RWPE2 (cell line): ENCODE results near the gene MOCS3.

Source experiments
- ATAC-seq: fragments of 200-7000 bp; cut with Tn5 transposase; 3 replicates; pipeline ENCODE4 v1.9.1; 2021; ENCODE audit warnings: low read depth
- DNase-seq: peaks from one replicate; pipeline ENCODE4 v3.0.0-alpha.2; 2020; ENCODE audit warnings: low spot score
- H3K27ac ChIP-seq: fragments of 450-650 bp; 2 replicates; pipeline ENCODE4 v1.5.1; 2017; ENCODE audit warnings: mild to moderate bottlenecking; ENCODE audit not compliant: poor library complexity, severe bottlenecking
- H3K27me3 ChIP-seq: fragments of 250-450 bp; sonication (Bioruptor Pico); 2 replicates; pipeline ENCODE4 v1.5.1; 2021; ENCODE audit warnings: mild to moderate bottlenecking, moderate library complexity; ENCODE audit not compliant: insufficient read depth, poor library complexity, severe bottlenecking
- H3K36me3 ChIP-seq: fragments of 250-450 bp; sonication (Bioruptor Pico); 2 replicates; pipeline ENCODE4 v1.5.1; 2020; ENCODE audit warnings: low read depth, mild to moderate bottlenecking, moderate library complexity
- H3K4me1 ChIP-seq: fragments of 250-450 bp; sonication (Bioruptor Pico); 2 replicates; pipeline ENCODE4 v1.5.1; 2021; ENCODE audit warnings: mild to moderate bottlenecking, moderate library complexity; ENCODE audit not compliant: insufficient read depth, poor library complexity, severe bottlenecking
- H3K4me3 ChIP-seq: fragments of 250-450 bp; sonication (Bioruptor Pico); 2 replicates; pipeline ENCODE4 v1.5.1; 2021; ENCODE audit warnings: mild to moderate bottlenecking, moderate library complexity; ENCODE audit not compliant: severe bottlenecking
- H3K9me3 ChIP-seq: fragments of 250-450 bp; sonication (Bioruptor Pico); 2 replicates; pipeline ENCODE4 v1.5.1; 2021; ENCODE audit warnings: mild to moderate bottlenecking, moderate library complexity; ENCODE audit not compliant: severe bottlenecking
- CTCF ChIP-seq: fragments of 450-650 bp; IDR thresholded peaks from one replicate; pipeline ENCODE4 v1.5.1; 2017; ENCODE audit warnings: mild to moderate bottlenecking, moderate library complexity; ENCODE audit not compliant: poor library complexity, severe bottlenecking

MOCS3 gene

GRCh38 chr20:50980071-50980681 lies 21.6 kb downstream of the MOCS3 start:
- TF ChIP-seq CTCF: no peak
- Histone ChIP-seq H3K4me3 (no peak overlapping the region), H3K27me3 (no peaks in the 10 kb centered on the region), H3K36me3 (no peaks in the 10 kb centered on the region), H3K9me3 (no peaks in the 10 kb centered on the region), H3K4me1 (peaks cover 22% of the 10 kb centered on the region), H3K27ac (peak overlapping the region; percentile 83)
- DNase-seq: no peak
- ATAC-seq: peak; percentile 91

- peak overlapping the region; percentile 83 for H3K27ac ChIP-seq
- H3K36me3 ChIP-seq: no peaks in the 10 kb centered on the region
- no peaks in the 10 kb centered on the region for H3K27me3 ChIP-seq
- ATAC-seq: no peak
- H3K9me3 ChIP-seq: no peaks in the 10 kb centered on the region
- peaks cover 22% of the 10 kb centered on the region for H3K4me1 ChIP-seq
- H3K4me3 ChIP-seq: no peak overlapping the region
- TF ChIP-seq CTCF: peak; percentile 99
- DNase-seq: no peak
Observed at GRCh38 chr20:50980851-50981713, 22.5 kb downstream of the MOCS3 start.

- DNase-seq: no peak
- no peak for ATAC-seq
Observed at GRCh38 chr20:50981714-50982048, 23.1 kb downstream of the MOCS3 start.

GRCh38 chr20:50982363-50982762 lies 23.7 kb downstream of the MOCS3 start:
- no peaks in the 10 kb centered on the region for H3K27me3 ChIP-seq
- H3K27ac ChIP-seq: peak overlapping the region; percentile 83
- no peaks in the 10 kb centered on the region for H3K36me3 ChIP-seq
- no peaks in the 10 kb centered on the region for H3K9me3 ChIP-seq
- no peak overlapping the region for H3K4me3 ChIP-seq
- peaks cover 22% of the 10 kb centered on the region for H3K4me1 ChIP-seq
- TF ChIP-seq CTCF: no peak
- DNase-seq (peak; percentile 98), ATAC-seq (peak; percentile 67)

More at GRCh38 chr20:50981714-50982048, 23.1 kb downstream of the MOCS3 start:
- Histone ChIP-seq H3K27ac (peak overlapping the region; percentile 83), H3K9me3 (no peaks in the 10 kb centered on the region), H3K4me1 (peaks cover 22% of the 10 kb centered on the region), H3K36me3 (no peaks in the 10 kb centered on the region), H3K27me3 (no peaks in the 10 kb centered on the region), H3K4me3 (no peak overlapping the region)
- peak; percentile 92 for TF ChIP-seq CTCF

GRCh38 chr20:50983321-50983720 lies 24.7 kb downstream of the MOCS3 start:
- ATAC-seq (no peak), DNase-seq (no peak)
- Histone ChIP-seq H3K4me1 (peaks cover 22% of the 10 kb centered on the region), H3K9me3 (no peaks in the 10 kb centered on the region), H3K27ac (peak overlapping the region; percentile 83), H3K27me3 (no peaks in the 10 kb centered on the region), H3K4me3 (no peak overlapping the region), H3K36me3 (no peaks in the 10 kb centered on the region)
- no peak for TF ChIP-seq CTCF
